Fibroblast of lung (primary cell): ENCODE data around the gene ASTN2.

Experiments used
- CTCF ChIP-seq, 2 donors: IDR thresholded peaks in 1 of 2; conservative IDR thresholded peaks in 1 of 2; 1 replicate in 1 of 2; 2 replicates in 1 of 2; pipeline ENCODE4 v1.5.1; 2011 to 2012; ENCODE audit warnings: low read length in 2 of 2, control low read depth in 1 of 2, inconsistent platforms in 1 of 2, low read depth in 1 of 2, mild to moderate bottlenecking in 1 of 2
- EZH2 ChIP-seq: IDR thresholded peaks from 2 replicates; pipeline ENCODE4 v1.5.1; 2012; ENCODE audit warnings: low read length, control low read depth, mild to moderate bottlenecking; ENCODE audit errors: missing control alignments

GRCh38 chr9:116437411-116438370, 977.2 kb downstream of the ASTN2 start:
- no peak for TF ChIP-seq CTCF (conservative IDR thresholded peaks at IDR 0.05 in 1 of 2, IDR thresholded peaks at IDR 0.05 in 1 of 2; ENCODE audit: low read depth in 1 of 2, low read length in 2 of 2)
- no peak for TF ChIP-seq EZH2
